GM12878 (cell line): ENCODE data around the gene IER5L. TPM values are rescaled to one million over a fixed set of nuclear protein-coding genes. Genes with fewer than 3 reads are reported as not detected.

Experiments
- ATAC-seq: fragments of 200-7000 bp; cut with Tn5 transposase; 3 replicates; pipeline ENCODE4 v1.9.1; 2020; ENCODE audit warnings: mild to moderate bottlenecking, moderate library complexity
- BruUV-seq: library from RNA; stranded (reverse); fragments of 400-500 nt; replicated peaks from 2 replicates; lab custom pipeline; 2021; lab: Mats Ljungman, UMichigan
- CTCF ChIA-PET: fragments of 300-600 bp; sonication (Branson Sonifier 250); formaldehyde crosslinking; extraction: SDS; loops from one replicate; lab custom pipeline; 2021; ENCODE audit warnings: inconsistent platforms; lab: Yijun Ruan, JAX
- POLR2A ChIA-PET: fragments of 350-600 bp; formaldehyde crosslinking; extraction: SDS; loops from one replicate; lab custom pipeline; 2021; ENCODE audit warnings: inconsistent platforms; lab: Charles Lee
- RAD21 ChIA-PET: fragments of 300-600 bp; sonication (Branson Sonifier 250); formaldehyde crosslinking; loops from one replicate; lab custom pipeline; 2023; ENCODE audit warnings: antibody characterized with exemption; ENCODE audit not compliant: unreplicated experiment; lab: Charles Lee
- SMC1A ChIA-PET: fragments of 300-600 bp; sonication (Branson Sonifier 250); formaldehyde crosslinking; loops from one replicate; lab custom pipeline; 2023; ENCODE audit not compliant: unreplicated experiment, uncharacterized antibody; lab: Charles Lee
- DNase-seq: peaks from one replicate; pipeline ENCODE4 v3.0.0-alpha.2; 2011; ENCODE audit warnings: low read depth, low spot score
- FAIRE-seq: peaks from 3 replicates; lab custom pipeline; 2011; peaks lifted over from hg19 to GRCh38; lab: Jason Lieb, UNC
- H2AFZ ChIP-seq: 2 replicates; pipeline ENCODE4 v1.6.0; 2011; ENCODE audit warnings: low read depth, low read length, control low read depth; ENCODE audit not compliant: control insufficient read depth
- H3K27ac ChIP-seq: 2 replicates; pipeline ENCODE4 v1.5.1; 2011; ENCODE audit warnings: control low read depth; ENCODE audit not compliant: control insufficient read depth, insufficient read depth
- H3K27me3 ChIP-seq, 2 experiments: replicated peaks in 1 of 2; 2 replicates each; pipeline versions ENCODE4 v1.6.0 to v1.6.1; 2011; ENCODE audit warnings: low read length in 1 of 2; ENCODE audit not compliant: control insufficient read depth in 2 of 2, insufficient read depth in 2 of 2
- H3K36me3 ChIP-seq, 2 experiments: 2 replicates each; pipeline ENCODE4 v1.5.1; 2011; ENCODE audit warnings: low read length in 1 of 2; ENCODE audit not compliant: control insufficient read depth in 2 of 2, insufficient read depth in 2 of 2
- H3K4me1 ChIP-seq: 2 replicates; pipeline ENCODE4 v1.6.1; 2011; ENCODE audit warnings: mild to moderate bottlenecking, low read length, moderate library complexity, mixed read lengths; ENCODE audit not compliant: control insufficient read depth, insufficient read depth
- H3K4me2 ChIP-seq: 2 replicates; pipeline ENCODE4 v1.6.0; 2011; ENCODE audit warnings: control low read depth; ENCODE audit not compliant: control insufficient read depth, insufficient read depth
- H3K4me3 ChIP-seq: fragments of 200-600 bp; sonication (generic); 2 replicates; pipeline ENCODE4 v1.5.1; 2016
- H3K79me2 ChIP-seq: 2 replicates; pipeline ENCODE4 v1.6.0; 2011; ENCODE audit warnings: low read length; ENCODE audit not compliant: control insufficient read depth, insufficient read depth
- H3K9ac ChIP-seq: 2 replicates; pipeline ENCODE4 v1.8.0; 2011; ENCODE audit warnings: low read length, control low read depth, mixed read lengths; ENCODE audit not compliant: control insufficient read depth, insufficient read depth
- H3K9me3 ChIP-seq: replicated peaks from 3 replicates; pipeline ENCODE4 v1.5.1; 2011; ENCODE audit warnings: mild to moderate bottlenecking, low read length; ENCODE audit not compliant: control insufficient read depth, insufficient read depth
- H4K20me1 ChIP-seq: 2 replicates; pipeline ENCODE4 v1.6.0; 2011; ENCODE audit not compliant: control insufficient read depth, insufficient read depth
- ASH2L ChIP-seq: fragments of 300-600, 200-600 bp; sonication (generic); IDR thresholded peaks from 2 replicates; pipeline ENCODE4 v1.6.1; 2017; ENCODE audit warnings: low read depth, mild to moderate bottlenecking, borderline replicate concordance
- DPF2 ChIP-seq: fragments of 450-650 bp; IDR thresholded peaks from 2 replicates; pipeline ENCODE4 v1.6.1; 2017; ENCODE audit warnings: mild to moderate bottlenecking
- ESRRA ChIP-seq: IDR thresholded peaks from 2 replicates; pipeline ENCODE4 v1.6.1; 2012; ENCODE audit warnings: mild to moderate bottlenecking, low read length, improper control_type of control experiment
- EZH2 ChIP-seq: IDR thresholded peaks from 2 replicates; pipeline ENCODE4 v1.6.1; 2012; ENCODE audit warnings: low read depth, mild to moderate bottlenecking, control low read depth, inconsistent platforms, low read length, borderline replicate concordance; ENCODE audit not compliant: control insufficient read depth
- FOS ChIP-seq: IDR thresholded peaks from 3 replicates; pipeline ENCODE4 v1.6.1; 2011; ENCODE audit warnings: borderline replicate concordance; ENCODE audit not compliant: insufficient read length; ENCODE audit errors: extremely low read depth
- NFXL1 ChIP-seq: fragments of 450-650 bp; IDR thresholded peaks from 2 replicates; pipeline ENCODE4 v1.6.1; 2017; ENCODE audit warnings: antibody characterized with exemption, mild to moderate bottlenecking, borderline replicate concordance
- NFYB ChIP-seq: IDR thresholded peaks from 2 replicates; pipeline ENCODE4 v1.6.1; 2011; ENCODE audit warnings: low read depth, mild to moderate bottlenecking, low read length, improper control_type of control experiment, moderate library complexity; ENCODE audit not compliant: insufficient read depth
- PAX5 ChIP-seq: IDR thresholded peaks from 2 replicates; pipeline ENCODE4 v1.6.1; 2011; ENCODE audit warnings: low read depth, low read length, borderline replicate concordance
- ZBED1 ChIP-seq: IDR thresholded peaks from 2 replicates; pipeline ENCODE4 v1.6.1; 2016; ENCODE audit warnings: borderline replicate concordance
- ZNF274 ChIP-seq: IDR thresholded peaks from one replicate; pipeline ENCODE4 v1.8.0; 2011; ENCODE audit not compliant: insufficient read length, insufficient read depth
- WGBS: methylation state at CpG from one replicate; pipeline ENCODE4 v1.1.6; 2016; ENCODE audit warnings: low lambda C conversion rate; ENCODE audit not compliant: insufficient replicate concordance, insufficient coverage; ENCODE audit errors: missing lambda C conversion rate; 5-methylcytosine and 5-hydroxymethylcytosine counted together
- in situ Hi-C: fragments of 300-500 bp; cut with MboI; formaldehyde crosslinking; loops from 9 replicates; pipeline ENCODE4 v1.14.3; 2018; ENCODE audit warnings: mixed read lengths
- intact Hi-C: fragments of 100-400 bp; cut with micrococcal nuclease; formaldehyde crosslinking; loops from one replicate; pipeline ENCODE4 v1.14.2; 2022; ENCODE audit not compliant: unreplicated experiment
- polyA plus RNA-seq, 11 experiments: library from polyadenylated mRNA; depleted of rRNA in 4 of 11; unstranded in 6 of 11; stranded (reverse) in 5 of 11; fragments of >200 nt; fragmentation: Nextera tagmentation in 4 of 11; fragmentation: Illumina TruSeq in 1 of 11; extraction: Ambion mirVana in 4 of 11; extraction: Trizol in 1 of 11; gene quantifications; 1 replicate in 1 of 11; 2 replicates in 10 of 11; pipeline versions ENCODE4 v1.2.1 to v1.2.3, GENCODE V29; 2011 to 2016; ENCODE audit warnings: inconsistent platforms in 2 of 11, missing spikeins in 2 of 11, low read depth in 1 of 11
- total RNA-seq, 4 experiments: library from RNA; depleted of rRNA in 3 of 4; stranded (reverse); fragments of >200 nt in 3 of 4; fragmentation: Illumina TruSeq in 1 of 4; extraction: Trizol in 1 of 4; gene quantifications; 2 replicates each; pipeline versions ENCODE4 v1.2.1 to v1.2.3, GENCODE V29; 2013 to 2021
- TF ChIP-seq, protein P1 (sequence below): IDR thresholded peaks from 2 replicates; pipeline ENCODE4 v1.6.1; 2011; ENCODE audit warnings: low read depth, mild to moderate bottlenecking, low read length, moderate library complexity, borderline replicate concordance; ENCODE audit errors: extremely low read depth
- TF ChIP-seq, protein P2 (sequence below): IDR thresholded peaks from 2 replicates; pipeline ENCODE4 v1.6.1; 2012; ENCODE audit warnings: mild to moderate bottlenecking, low read depth, low read length

The IER5L gene
- total and polyA plus RNA-seq, 10 of the 15 experiments (the other 5 are each of a cell fraction or from before 2014, with no cell fraction given) = 0.04 to 1.4 (median 0.17) TPM

DNA sequence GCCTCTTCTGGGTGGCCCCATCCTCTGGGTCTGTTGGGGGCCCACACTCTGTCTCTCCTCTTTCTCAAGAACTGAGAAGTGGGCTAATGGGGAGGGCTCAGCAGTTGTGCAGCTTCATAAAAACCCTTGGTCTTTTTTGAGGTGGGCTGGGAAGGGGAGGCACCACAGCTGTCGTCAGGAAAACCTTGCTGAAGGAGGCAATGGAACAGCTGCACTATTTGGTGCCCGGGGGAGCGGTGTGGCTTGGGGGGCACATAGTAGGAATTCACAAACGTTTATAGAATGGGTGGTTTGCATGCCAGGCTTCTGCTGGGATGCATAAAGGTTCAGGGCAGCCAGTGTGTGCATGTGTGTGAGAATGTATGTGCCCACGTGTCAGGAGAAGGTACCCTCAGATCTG, 3.2 kb upstream of the IER5L start:
- POLR2A ChIA-PET = no interaction called here
- RAD21 ChIA-PET = no interaction called here
- no peaks in the 10 kb centered on the region; a peak in 1 of 4 replicates for H3K27me3 ChIP-seq

More for the DNA sequence above, 3.2 kb upstream of the IER5L start:
- FAIRE-seq (no peak), DNase-seq (no peak), ATAC-seq (no peak)
- TF ChIP-seq ASH2L (no peak), NFXL1 (no peak), ZNF274 (no peak), DPF2 (no peak), NFYB (no peak), ZBED1 (no peak), EZH2 (no peak), ESRRA (no peak), FOS (no peak), PAX5 (no peak)
- TF ChIP-seq, protein P1, sequence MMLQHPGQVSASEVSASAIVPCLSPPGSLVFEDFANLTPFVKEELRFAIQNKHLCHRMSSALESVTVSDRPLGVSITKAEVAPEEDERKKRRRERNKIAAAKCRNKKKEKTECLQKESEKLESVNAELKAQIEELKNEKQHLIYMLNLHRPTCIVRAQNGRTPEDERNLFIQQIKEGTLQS = no peak
- TF ChIP-seq, protein P2, sequence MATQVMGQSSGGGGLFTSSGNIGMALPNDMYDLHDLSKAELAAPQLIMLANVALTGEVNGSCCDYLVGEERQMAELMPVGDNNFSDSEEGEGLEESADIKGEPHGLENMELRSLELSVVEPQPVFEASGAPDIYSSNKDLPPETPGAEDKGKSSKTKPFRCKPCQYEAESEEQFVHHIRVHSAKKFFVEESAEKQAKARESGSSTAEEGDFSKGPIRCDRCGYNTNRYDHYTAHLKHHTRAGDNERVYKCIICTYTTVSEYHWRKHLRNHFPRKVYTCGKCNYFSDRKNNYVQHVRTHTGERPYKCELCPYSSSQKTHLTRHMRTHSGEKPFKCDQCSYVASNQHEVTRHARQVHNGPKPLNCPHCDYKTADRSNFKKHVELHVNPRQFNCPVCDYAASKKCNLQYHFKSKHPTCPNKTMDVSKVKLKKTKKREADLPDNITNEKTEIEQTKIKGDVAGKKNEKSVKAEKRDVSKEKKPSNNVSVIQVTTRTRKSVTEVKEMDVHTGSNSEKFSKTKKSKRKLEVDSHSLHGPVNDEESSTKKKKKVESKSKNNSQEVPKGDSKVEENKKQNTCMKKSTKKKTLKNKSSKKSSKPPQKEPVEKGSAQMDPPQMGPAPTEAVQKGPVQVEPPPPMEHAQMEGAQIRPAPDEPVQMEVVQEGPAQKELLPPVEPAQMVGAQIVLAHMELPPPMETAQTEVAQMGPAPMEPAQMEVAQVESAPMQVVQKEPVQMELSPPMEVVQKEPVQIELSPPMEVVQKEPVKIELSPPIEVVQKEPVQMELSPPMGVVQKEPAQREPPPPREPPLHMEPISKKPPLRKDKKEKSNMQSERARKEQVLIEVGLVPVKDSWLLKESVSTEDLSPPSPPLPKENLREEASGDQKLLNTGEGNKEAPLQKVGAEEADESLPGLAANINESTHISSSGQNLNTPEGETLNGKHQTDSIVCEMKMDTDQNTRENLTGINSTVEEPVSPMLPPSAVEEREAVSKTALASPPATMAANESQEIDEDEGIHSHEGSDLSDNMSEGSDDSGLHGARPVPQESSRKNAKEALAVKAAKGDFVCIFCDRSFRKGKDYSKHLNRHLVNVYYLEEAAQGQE = no peak
- no TSS peak for BruUV-seq
- no peaks in the 10 kb centered on the region for H3K79me2 ChIP-seq
- peaks cover 20% of the 10 kb centered on the region for H3K4me1 ChIP-seq
- no peak overlapping the region for H3K9ac ChIP-seq
- no peak overlapping the region for H3K4me3 ChIP-seq
- ChIA-PET CTCF (interaction anchor here (0.7 to 1.1 kb wide), 2 partner anchors 201 to 444 kb away, joined by 3 read pairs; no protein-coding TSS in a partner anchor), SMC1A (no interaction called here)
- H4K20me1 ChIP-seq = no peaks in the 10 kb centered on the region
- no peak overlapping the region for H3K4me2 ChIP-seq
- WGBS = 39% methylated on average over 5 of the region's 5 CpGs
- no peaks in the 10 kb centered on the region for H3K36me3 ChIP-seq
- H2AFZ ChIP-seq = no peak overlapping the region
- intact Hi-C loops = no loop called here
- in situ Hi-C loops = no loop called here
- no peak overlapping the region for H3K27ac ChIP-seq
- H3K9me3 ChIP-seq = no peaks in the 10 kb centered on the region
